AG10803 (cell line): Measurements from ENCODE around the gene H6PD.

Experiments
- DNase-seq: peaks from one replicate; pipeline ENCODE4 v3.0.0; 2010; ENCODE audit warnings: low read depth
- H3K4me3 ChIP-seq: 2 replicates; pipeline ENCODE4 v1.5.1; 2011; ENCODE audit warnings: mild to moderate bottlenecking, low read length, control low read depth
- CTCF ChIP-seq: conservative IDR thresholded peaks from 2 replicates; pipeline ENCODE4 v1.5.1; 2011; ENCODE audit warnings: mild to moderate bottlenecking, low read length, control low read depth, inconsistent platforms

Gene H6PD

GRCh38 chr1:9249263-9249533 lies 14.6 kb downstream of the H6PD start:
- DNase-seq = no peak
- TF ChIP-seq CTCF = no peak
- H3K4me3 ChIP-seq = no peak overlapping the region

- TF ChIP-seq CTCF = peak; percentile 56
- H3K4me3 ChIP-seq = no peak overlapping the region
- DNase-seq = peak; percentile 26
These were observed 15.2 kb downstream of the H6PD start for GRCh38 chr1:9249534-9250410.

GRCh38 chr1:9250411-9251381 lies 16.1 kb downstream of the H6PD start:
- H3K4me3 ChIP-seq = no peak overlapping the region
- no peak for DNase-seq
- TF ChIP-seq CTCF = no peak

- DNase-seq = no peak
- H3K4me3 ChIP-seq = no peak overlapping the region
- TF ChIP-seq CTCF = no peak
These were observed 16.9 kb downstream of the H6PD start for GRCh38 chr1:9251501-9251900.

- H3K4me3 ChIP-seq = no peak overlapping the region
- TF ChIP-seq CTCF = no peak
- DNase-seq = no peak
These were observed 18.4 kb downstream of the H6PD start for GRCh38 chr1:9253004-9253403.

GRCh38 chr1:9253453-9254105 lies 19.0 kb downstream of the H6PD start:
- no peak for DNase-seq
- no peak overlapping the region for H3K4me3 ChIP-seq
- TF ChIP-seq CTCF = no peak
